K562 (cell line): ENCODE measurements around the gene PACSIN2.

ENCODE experiments used
- HDAC8 ChIP-seq: fragments of 450-650 bp; IDR thresholded peaks from 2 replicates; pipeline ENCODE4 v1.6.1; 2016; ENCODE audit warnings: mild to moderate bottlenecking, missing genetic modification characterization, moderate library complexity, missing compliant biosample characterization
- IRF2 ChIP-seq: sonication (generic); formaldehyde crosslinking; IDR thresholded peaks from 2 replicates; pipeline ENCODE4 v1.8.1; 2022; ENCODE audit warnings: mild to moderate bottlenecking, missing genetic modification reagents
- POLR2A ChIP-seq: fragments of 450-650 bp; conservative IDR thresholded peaks from 2 replicates; pipeline ENCODE4 v1.6.1; 2016
- TF ChIP-seq, protein P1 (sequence below): fragments of 150-350 bp; conservative IDR thresholded peaks from 2 replicates; pipeline ENCODE4 v1.6.1; 2014; ENCODE audit warnings: low read length

DNA sequence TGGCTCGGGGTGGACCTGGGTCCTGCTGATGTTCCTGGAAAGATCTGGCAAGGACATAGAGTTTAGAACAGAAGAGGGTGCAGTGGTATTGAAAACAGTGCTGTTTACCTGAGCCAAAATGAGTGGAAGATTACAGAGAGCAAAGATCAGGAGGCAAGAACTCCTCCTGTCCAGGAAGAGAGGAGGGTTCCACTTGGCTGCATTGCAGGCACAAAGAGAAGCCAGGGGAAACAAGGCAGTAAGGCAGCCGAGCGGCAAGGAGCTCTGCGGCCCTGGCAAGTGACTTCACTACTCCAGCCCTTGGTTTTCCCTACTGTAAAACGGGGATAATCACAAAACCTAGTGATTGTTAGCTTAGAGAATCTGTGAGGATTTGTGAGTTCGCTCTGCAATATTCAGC, 3.7 kb upstream of the PACSIN2 start:
- TF ChIP-seq IRF2 (no peak), POLR2A (no peak), HDAC8 (tag) (no peak)
- TF ChIP-seq, protein P1, sequence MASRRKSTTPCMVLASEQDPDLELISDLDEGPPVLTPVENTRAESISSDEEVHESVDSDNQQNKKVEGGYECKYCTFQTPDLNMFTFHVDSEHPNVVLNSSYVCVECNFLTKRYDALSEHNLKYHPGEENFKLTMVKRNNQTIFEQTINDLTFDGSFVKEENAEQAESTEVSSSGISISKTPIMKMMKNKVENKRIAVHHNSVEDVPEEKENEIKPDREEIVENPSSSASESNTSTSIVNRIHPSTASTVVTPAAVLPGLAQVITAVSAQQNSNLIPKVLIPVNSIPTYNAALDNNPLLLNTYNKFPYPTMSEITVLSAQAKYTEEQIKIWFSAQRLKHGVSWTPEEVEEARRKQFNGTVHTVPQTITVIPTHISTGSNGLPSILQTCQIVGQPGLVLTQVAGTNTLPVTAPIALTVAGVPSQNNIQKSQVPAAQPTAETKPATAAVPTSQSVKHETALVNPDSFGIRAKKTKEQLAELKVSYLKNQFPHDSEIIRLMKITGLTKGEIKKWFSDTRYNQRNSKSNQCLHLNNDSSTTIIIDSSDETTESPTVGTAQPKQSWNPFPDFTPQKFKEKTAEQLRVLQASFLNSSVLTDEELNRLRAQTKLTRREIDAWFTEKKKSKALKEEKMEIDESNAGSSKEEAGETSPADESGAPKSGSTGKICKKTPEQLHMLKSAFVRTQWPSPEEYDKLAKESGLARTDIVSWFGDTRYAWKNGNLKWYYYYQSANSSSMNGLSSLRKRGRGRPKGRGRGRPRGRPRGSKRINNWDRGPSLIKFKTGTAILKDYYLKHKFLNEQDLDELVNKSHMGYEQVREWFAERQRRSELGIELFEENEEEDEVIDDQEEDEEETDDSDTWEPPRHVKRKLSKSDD = no peak
